Spinal cord (tissue), 10 donors: ENCODE results near the gene SLC22A6. TPM values are rescaled to one million over a fixed set of nuclear protein-coding genes. Genes with fewer than 3 reads are reported as not detected.

Experiments used
- DNase-seq, 6 donors: peaks; one replicate each; pipeline versions ENCODE4 v3.0.0 to v3.0.0-alpha.2; 2013 to 2015; ENCODE audit warnings: low spot score in 6 of 6, low read depth in 4 of 6
- H3K27ac ChIP-seq: one replicate; pipeline ENCODE4 v1.5.1; 2013; ENCODE audit warnings: low read depth, low read length, control low read depth
- H3K27me3 ChIP-seq: one replicate; pipeline ENCODE4 v1.6.1; 2013; ENCODE audit warnings: low read length; ENCODE audit not compliant: control insufficient read depth, insufficient read depth
- H3K36me3 ChIP-seq: one replicate; pipeline ENCODE4 v1.6.1; 2013; ENCODE audit warnings: low read length; ENCODE audit not compliant: control insufficient read depth, insufficient read depth
- H3K4me1 ChIP-seq: one replicate; pipeline ENCODE4 v1.6.1; 2013; ENCODE audit warnings: low read length; ENCODE audit not compliant: control insufficient read depth, insufficient read depth
- H3K4me3 ChIP-seq: one replicate; pipeline ENCODE4 v1.5.1; 2013; ENCODE audit warnings: low read depth, low read length, control low read depth
- H3K9me3 ChIP-seq: one replicate; pipeline ENCODE4 v1.6.1; 2013; ENCODE audit warnings: low read length; ENCODE audit not compliant: control insufficient read depth, insufficient read depth
- WGBS: methylation state at CpG from one replicate; pipeline ENCODE4 v1.1.5; 2013; ENCODE audit warnings: missing lambda C conversion rate; ENCODE audit not compliant: insufficient coverage; 5-methylcytosine and 5-hydroxymethylcytosine counted together
- polyA plus RNA-seq, 2 donors: library from polyadenylated mRNA; unstranded; fragments of 120-200 nt; gene quantifications; one replicate each; pipeline ENCODE4 v1.2.1, GENCODE V29; 2013; ENCODE audit not compliant: insufficient read length in 2 of 2
- total RNA-seq, 2 donors: library from RNA; depleted of rRNA in 1 of 2; stranded (reverse); fragments of 120-200 nt in 1 of 2; fragments of >200 nt in 1 of 2; gene quantifications; one replicate each; pipeline versions ENCODE4 v1.2.3 to v1.2.4, GENCODE V29; 2013 to 2014
- donor health status: healthy.

The SLC22A6 gene
- total and polyA plus RNA-seq, 4 donors = 12.2 to 340 (median 53.0) TPM

- Histone ChIP-seq H3K4me1 (peaks cover 38% of the 10 kb centered on the region), H3K27ac (peak within 1 kb of the TSS; percentile 19), H3K36me3 (no peaks in the 10 kb centered on the region), H3K27me3 (no peaks in the 10 kb centered on the region), H3K9me3 (no peaks in the 10 kb centered on the region), H3K4me3 (no peak within 1 kb of the TSS)
- peak in 1 of 6 donors; percentile 55 for DNase-seq
- WGBS = 39% methylated on average over 18 of the region's 18 CpGs
Measured at GRCh38 chr11:63015521-63016215, 30.9 kb upstream of the SLC22A6 start, which contains the start of gene SLC22A8. Gene SLC22A8, minus strand, starts transcription at chr11:63015841. Its CDS starts 883 bp downstream, at chr11:63014958.

- peaks cover 38% of the 10 kb centered on the region for H3K4me1 ChIP-seq
- no peak overlapping the region for H3K27ac ChIP-seq
- no peak for DNase-seq
- H3K4me3 ChIP-seq = no peak overlapping the region
- H3K9me3 ChIP-seq = no peaks in the 10 kb centered on the region
- H3K27me3 ChIP-seq = no peaks in the 10 kb centered on the region
- WGBS = 91% methylated on average over 12 of the region's 13 CpGs
- H3K36me3 ChIP-seq = no peaks in the 10 kb centered on the region
Measured at GRCh38 chr11:63014408-63015055, 29.8 kb upstream of the SLC22A6 start.

DNA sequence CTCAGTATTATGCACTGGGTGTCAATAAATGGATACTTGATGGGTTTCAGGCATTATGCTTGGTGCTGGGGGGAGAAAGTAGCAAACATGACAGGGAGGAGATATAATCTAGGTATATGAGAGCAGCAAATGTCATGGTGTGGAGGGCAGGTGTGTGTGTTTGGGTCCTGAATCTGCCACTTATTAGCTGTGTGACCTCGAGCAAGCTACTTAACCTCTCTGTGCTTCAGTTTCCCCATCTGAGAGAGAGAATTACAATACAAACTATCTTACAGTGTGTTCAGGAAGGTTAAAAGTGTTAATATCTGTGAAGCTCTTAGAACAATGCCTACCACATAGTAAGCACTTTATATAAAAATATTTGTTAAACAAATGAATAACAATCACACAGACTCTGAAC lies 28.1 kb upstream of the SLC22A6 start:
- peaks cover 44% of the 10 kb centered on the region for H3K4me1 ChIP-seq
- no peaks in the 10 kb centered on the region for H3K9me3 ChIP-seq
- DNase-seq = no peak
- no peaks in the 10 kb centered on the region for H3K36me3 ChIP-seq
- WGBS = no CpG with 5 or more reads among the region's 1 CpG
- H3K4me3 ChIP-seq = no peak overlapping the region
- H3K27me3 ChIP-seq = no peaks in the 10 kb centered on the region
- no peak overlapping the region for H3K27ac ChIP-seq

GRCh38 chr11:63012430-63012829 lies 27.7 kb upstream of the SLC22A6 start:
- H3K4me3 ChIP-seq = no peak overlapping the region
- no peaks in the 10 kb centered on the region for H3K36me3 ChIP-seq
- H3K27me3 ChIP-seq = no peaks in the 10 kb centered on the region
- H3K4me1 ChIP-seq = peaks cover 40% of the 10 kb centered on the region
- WGBS = 82% methylated on average over 10 of the region's 11 CpGs
- H3K9me3 ChIP-seq = no peaks in the 10 kb centered on the region
- no peak overlapping the region for H3K27ac ChIP-seq
- no peak for DNase-seq

DNA sequence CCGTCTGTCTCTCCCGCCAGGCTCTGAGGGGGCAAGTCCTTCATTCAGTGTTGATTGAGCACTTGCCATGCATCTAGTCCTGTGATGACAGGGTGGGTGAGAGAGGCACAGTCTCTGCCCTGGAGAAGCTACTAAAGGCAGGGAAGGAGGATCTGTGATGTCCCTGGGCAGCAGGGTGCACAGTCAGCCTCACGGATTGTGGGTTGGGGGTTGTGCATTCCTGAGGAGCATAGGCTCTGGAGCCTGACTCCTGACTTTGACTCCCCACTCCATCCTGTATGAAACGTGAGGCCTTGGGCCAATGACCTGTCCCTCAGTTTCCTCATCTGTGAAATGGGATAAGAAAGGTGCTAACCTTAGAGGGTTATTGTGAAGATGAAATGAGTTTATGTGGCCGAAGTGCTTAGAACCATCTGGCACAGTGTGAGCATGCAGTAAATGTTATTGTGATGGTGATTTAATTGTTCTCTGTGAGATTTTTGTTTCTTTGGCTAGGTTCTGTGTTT lies 26.2 kb upstream of the SLC22A6 start:
- no peak overlapping the region for H3K4me3 ChIP-seq
- DNase-seq = no peak
- WGBS = 77% methylated on average over 3 of the region's 5 CpGs
- no peaks in the 10 kb centered on the region for H3K36me3 ChIP-seq
- no peaks in the 10 kb centered on the region for H3K9me3 ChIP-seq
- no peaks in the 10 kb centered on the region for H3K27me3 ChIP-seq
- peaks cover 27% of the 10 kb centered on the region for H3K4me1 ChIP-seq
- H3K27ac ChIP-seq = no peak overlapping the region

DNA sequence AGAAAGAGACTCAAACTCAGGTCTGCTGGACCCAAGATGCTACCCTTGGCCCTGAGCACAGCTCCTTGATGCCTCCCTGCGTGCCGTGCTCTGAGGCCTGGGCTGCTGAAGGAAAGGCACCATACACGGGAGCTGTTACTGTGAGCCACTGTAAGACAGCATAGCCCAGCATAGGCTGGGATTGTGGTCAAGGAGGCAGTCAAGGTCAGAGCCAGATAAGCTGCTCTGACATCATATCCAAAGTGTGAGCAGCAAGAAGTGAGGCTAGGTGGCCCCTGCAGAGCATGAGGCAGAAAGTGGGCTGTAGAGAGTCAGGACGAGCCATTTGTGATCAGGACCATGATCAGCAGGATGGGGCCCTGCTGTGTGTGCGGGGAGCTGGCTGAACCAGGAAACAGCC lies 23.2 kb upstream of the SLC22A6 start:
- no peaks in the 10 kb centered on the region for H3K27me3 ChIP-seq
- no peaks in the 10 kb centered on the region for H3K36me3 ChIP-seq
- no peak for DNase-seq
- WGBS = 83% methylated on average over 5 of the region's 5 CpGs
- no peaks in the 10 kb centered on the region for H3K9me3 ChIP-seq
- H3K27ac ChIP-seq = no peak overlapping the region
- no peak overlapping the region for H3K4me3 ChIP-seq
- peaks cover 18% of the 10 kb centered on the region for H3K4me1 ChIP-seq

GRCh38 chr11:63001456-63001855 lies 16.7 kb upstream of the SLC22A6 start:
- Histone ChIP-seq H3K27ac (no peak overlapping the region), H3K4me3 (no peak overlapping the region), H3K4me1 (no peaks in the 10 kb centered on the region), H3K36me3 (no peaks in the 10 kb centered on the region), H3K27me3 (no peaks in the 10 kb centered on the region), H3K9me3 (no peaks in the 10 kb centered on the region)
- peak in 1 of 6 donors; percentile 50 for DNase-seq
- 56% methylated on average over 9 of the region's 9 CpGs for WGBS

DNA sequence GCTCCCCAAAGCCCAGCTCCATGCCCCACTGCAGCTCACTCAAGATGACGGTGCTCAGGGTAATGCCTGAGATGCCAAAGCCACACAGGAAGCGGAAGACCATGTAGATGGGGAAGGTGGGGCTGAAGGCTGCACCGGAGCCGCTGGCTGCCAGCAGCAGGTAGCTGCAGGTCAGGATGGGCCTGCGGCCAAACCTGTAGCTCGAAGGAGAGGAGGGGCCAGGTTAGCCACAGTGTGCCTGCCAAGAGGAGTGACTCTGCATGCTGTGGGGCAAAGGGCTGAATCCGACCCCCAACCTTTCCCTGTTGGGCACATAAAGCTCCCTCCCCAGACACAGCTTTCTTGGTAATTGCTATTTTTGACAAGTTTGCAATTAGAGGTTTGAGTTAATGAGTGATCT lies 14.9 kb upstream of the SLC22A6 start:
- Histone ChIP-seq H3K27ac (no peak overlapping the region), H3K27me3 (no peaks in the 10 kb centered on the region), H3K36me3 (no peaks in the 10 kb centered on the region), H3K4me3 (no peak overlapping the region), H3K9me3 (no peaks in the 10 kb centered on the region), H3K4me1 (no peaks in the 10 kb centered on the region)
- no peak for DNase-seq
- 92% methylated on average over 4 of the region's 7 CpGs for WGBS

DNA sequence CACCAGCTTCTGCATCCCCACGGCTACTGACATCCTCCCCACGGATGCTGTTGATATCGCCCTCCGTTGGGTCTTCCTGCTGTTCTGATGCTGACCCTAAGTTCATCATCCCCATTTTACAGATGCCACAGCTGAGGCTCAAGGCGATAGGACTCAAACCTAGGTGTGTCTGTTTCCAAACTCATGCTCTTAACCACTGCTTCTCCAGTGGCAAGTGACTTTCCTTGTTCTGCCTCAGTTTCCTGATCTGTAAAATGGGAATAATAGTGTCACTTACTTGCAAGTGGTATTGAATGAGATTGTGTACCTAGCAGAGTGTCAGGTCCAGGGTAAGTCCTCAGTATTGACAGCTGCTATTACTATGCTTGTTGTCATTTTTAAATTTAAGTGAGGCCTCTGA lies 14.4 kb upstream of the SLC22A6 start:
- Histone ChIP-seq H3K4me3 (no peak overlapping the region), H3K36me3 (no peaks in the 10 kb centered on the region), H3K27ac (no peak overlapping the region), H3K27me3 (no peaks in the 10 kb centered on the region), H3K9me3 (no peaks in the 10 kb centered on the region), H3K4me1 (no peaks in the 10 kb centered on the region)
- no peak for DNase-seq
- WGBS = 90% methylated on average over 5 of the region's 5 CpGs

GRCh38 chr11:62996271-62996670 lies 11.5 kb upstream of the SLC22A6 start:
- Histone ChIP-seq H3K4me1 (peaks cover 11% of the 10 kb centered on the region), H3K27ac (no peak overlapping the region), H3K4me3 (no peak overlapping the region), H3K27me3 (no peaks in the 10 kb centered on the region), H3K9me3 (no peaks in the 10 kb centered on the region), H3K36me3 (no peaks in the 10 kb centered on the region)
- DNase-seq = no peak
- no CpG with 5 or more reads among the region's 1 CpG for WGBS
